Right ventricle myocardium inferior (tissue), 1 donor: Measurements from ENCODE around the gene TSSK2. TPM values are rescaled to one million over a fixed set of nuclear protein-coding genes. Genes with fewer than 3 reads are reported as not detected.
"Not testable (repeated sequence)": the region's sequence is repeated elsewhere in the genome, so short reads cannot be mapped to it uniquely, and the experiment has no call there.

Source experiments
- ATAC-seq: fragments of 200-7000 bp; cut with Tn5 transposase; one replicate; pipeline ENCODE4 v1.9.1; 2020; ENCODE audit warnings: mild to moderate bottlenecking, moderate library complexity
- DNase-seq: peaks from one replicate; pipeline ENCODE4 v3.0.0; 2021; ENCODE audit errors: missing footprints
- intact Hi-C: fragments of 100-400 bp; cut with DNase I; formaldehyde crosslinking; loops from one replicate; pipeline ENCODE4 v1.11.0; 2022
- long read RNA-seq: library from polyadenylated mRNA; unstranded; transcript quantifications from one replicate; pipeline ENCODE4 v2.0.0, GENCODE V29; 2021
- total RNA-seq: library from RNA; stranded (reverse); fragmentation: NEBNext Ultra II Directional; extraction: Animal tissue kit (Norgen Biotek cat#: 25700); gene quantifications from one replicate; pipeline ENCODE4 v1.2.1, GENCODE V29; 2021
- donor health status: DM: no; HTN: yes; CAD: no; lungs with severe emphysema.

Gene TSSK2
- not detected for total RNA-seq
- long read RNA-seq: 0 reads

DNA sequence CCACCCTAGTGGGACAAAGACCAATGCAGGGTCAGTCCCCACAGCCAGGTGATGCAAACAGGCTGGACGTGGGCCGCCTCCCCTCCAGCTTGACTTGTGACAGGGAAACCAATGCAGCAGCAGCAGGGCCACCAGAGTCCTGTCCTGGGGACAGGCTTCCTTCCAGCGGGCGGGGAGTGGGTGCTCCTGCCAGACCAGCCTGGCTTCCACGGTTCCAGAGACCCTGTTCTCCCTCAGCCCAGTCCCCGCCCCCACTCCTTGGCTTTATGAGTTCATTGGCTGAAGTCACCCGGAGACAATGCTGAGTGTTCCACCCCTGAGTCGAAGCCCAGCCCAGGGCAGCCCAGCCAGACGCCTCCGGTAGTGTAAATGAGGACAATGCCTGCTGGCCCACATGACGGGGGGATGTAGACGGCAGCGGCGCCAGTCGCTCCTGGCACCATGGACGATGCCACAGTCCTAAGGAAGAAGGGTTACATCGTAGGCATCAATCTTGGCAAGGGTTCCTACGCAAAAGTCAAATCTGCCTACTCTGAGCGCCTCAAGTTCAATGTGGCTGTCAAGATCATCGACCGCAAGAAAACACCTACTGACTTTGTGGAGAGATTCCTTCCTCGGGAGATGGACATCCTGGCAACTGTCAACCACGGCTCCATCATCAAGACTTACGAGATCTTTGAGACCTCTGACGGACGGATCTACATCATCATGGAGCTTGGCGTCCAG lies at the start of gene TSSK2:
Gene TSSK2, plus strand, starts transcription at position 350 of the 726 bp plus-strand sequence. Its CDS starts 92 bp downstream, at position 442.
- ATAC-seq (no peak), DNase-seq (peak; percentile 59)
- intact Hi-C loops: no loop called here

DNA sequence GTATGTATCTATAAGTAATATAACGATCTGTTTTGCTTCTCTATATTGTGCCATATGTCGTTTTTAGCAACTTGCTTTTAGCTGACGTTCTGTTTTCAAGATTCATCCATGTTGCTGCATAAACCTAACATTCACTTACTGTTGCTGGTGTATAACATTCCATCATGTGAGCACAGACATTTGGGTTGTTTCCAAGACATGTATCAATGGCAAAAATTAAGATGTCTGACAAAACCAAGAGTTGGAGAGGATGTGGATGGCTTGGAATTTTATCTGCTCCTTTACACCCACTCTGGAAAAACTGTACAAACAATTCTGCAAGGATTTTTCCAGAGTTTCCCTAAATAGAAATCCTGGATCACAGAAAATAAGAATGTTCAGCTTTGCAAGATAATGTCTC lies 49.8 kb upstream of the TSSK2 start:
- intact Hi-C loops: no loop called here
- DNase-seq (no peak), ATAC-seq (no peak)

DNA sequence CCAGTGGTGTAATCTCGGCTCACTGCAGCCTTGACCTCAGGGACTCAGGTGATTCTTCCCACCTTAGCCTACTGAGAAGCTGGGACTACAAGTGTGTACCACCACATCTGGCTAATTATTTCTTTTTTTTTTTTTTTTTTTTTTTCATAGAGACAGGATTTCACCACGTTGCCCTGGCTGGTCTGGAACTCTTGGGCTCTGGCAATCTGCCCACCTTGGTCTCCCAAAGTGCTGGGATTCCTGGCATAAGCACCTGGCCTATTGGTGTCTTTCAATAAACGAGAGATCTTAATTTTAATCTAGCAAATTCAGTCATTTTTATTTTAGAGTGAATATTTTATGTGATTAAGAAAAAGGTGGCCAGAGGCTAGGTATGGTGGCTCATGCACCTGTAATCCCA lies 49.0 kb upstream of the TSSK2 start:
- DNase-seq (no peak), ATAC-seq (no peak)
- intact Hi-C loops: no loop called here

DNA sequence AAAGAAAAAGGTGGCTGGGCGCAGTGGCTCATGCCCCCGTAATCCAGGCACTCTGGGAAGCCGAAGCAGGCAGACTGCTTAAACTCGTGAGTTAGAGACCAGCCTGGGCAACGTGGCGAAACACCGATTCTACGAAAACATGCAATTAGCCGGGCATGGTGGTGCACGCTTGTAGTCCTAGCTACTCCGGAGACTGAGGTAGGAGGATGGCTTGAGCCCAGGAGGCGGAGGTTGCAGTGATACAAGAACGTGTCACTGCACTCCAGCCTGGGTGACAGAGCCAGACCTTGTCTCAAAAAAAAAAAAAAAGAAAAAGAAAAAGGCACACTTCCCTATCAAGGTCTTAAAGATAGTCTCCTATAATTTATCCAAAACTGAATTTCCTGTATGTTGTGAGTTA lies 48.3 kb upstream of the TSSK2 start:
- ATAC-seq (no peak), DNase-seq (no peak)
- intact Hi-C loops: no loop called here

DNA sequence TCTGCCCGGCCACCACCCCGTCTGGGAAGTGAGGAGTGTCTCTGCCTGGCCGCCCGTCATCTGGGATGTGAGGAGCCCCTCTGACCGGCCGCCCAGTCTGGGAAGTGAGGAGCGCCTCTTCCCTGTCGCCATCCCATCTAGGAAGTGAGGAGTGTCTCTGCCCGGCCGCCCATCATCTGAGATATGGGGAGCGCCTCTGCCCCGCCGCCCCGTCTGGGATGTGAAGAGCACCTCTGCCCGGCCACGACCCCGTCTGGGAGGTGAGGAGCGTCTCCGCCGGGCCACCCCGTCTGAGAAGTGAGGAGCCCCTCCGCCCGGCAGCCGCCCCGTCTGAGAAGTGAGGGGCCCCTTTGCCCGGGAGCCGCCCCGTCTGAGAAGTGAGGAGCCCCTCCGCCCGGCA lies 47.0 kb upstream of the TSSK2 start:
- DNase-seq, intact Hi-C loops, ATAC-seq: not testable (repeated sequence)

DNA sequence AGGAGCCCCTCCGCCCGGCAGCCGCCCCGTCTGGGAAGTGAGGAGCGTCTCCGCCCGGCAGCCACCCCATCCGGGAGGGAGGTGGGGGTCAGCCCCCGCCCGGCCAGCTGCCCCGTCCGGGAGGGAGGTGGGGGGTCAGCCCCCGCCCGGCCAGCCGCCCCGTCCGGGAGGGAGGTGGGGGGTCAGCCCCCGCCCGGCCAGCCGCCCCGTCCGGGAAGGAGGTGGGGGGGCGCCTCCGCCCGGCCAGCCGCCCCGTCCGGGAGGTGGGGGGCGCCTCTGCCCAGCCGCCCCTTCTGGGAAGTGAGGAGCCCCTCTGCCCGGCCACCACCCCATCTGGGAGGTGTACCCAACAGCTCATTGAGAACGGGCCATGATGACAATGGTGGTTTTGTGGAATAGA lies 46.5 kb upstream of the TSSK2 start:
- ATAC-seq, intact Hi-C loops, DNase-seq: not testable (repeated sequence)

DNA sequence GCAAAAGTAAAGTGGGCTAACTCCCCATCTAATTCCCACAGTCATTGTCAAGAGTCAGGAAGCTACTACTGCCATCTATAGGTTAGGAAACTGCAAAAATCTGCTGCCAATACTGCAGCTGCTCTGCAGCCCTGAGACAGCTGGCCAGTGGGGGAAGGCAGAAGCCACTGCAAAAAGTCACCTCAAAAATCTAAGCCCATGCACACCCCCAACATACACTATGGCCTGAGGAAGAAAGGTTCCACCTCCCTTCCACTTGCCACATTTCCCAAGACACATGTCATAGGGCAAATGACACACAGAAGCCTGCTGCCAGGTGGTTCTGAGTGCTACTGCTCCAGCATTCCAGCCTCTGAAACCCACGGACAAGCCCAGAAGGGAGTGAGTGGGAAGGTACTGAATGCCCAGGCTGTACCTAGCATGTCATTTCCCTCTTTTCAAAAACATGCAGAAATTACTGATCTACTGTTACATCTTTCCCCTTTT lies 45.8 kb upstream of the TSSK2 start:
- intact Hi-C loops: no loop called here
- DNase-seq: no peak

DNA sequence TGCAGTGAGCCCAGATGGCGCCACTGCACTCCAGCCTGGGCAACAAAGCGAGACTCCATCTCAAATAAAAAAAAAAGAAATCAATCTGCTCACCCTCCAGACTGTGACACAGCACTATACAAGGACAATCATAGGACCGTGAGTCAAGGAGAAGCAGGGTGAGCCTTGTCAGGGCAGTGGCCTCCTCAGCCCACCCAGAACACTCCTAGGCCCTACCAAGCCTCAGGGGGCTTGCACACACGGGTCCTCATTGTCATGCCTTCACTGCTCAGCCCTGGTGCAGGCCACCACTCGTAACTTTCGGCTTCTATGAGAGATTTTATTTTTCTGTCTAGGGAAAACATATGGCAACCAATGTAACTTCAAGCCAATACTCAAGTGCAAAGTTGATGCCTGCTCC lies 44.7 kb upstream of the TSSK2 start:
- ATAC-seq (no peak), DNase-seq (no peak)
- intact Hi-C loops: no loop called here

More for the DNA sequence above, 45.8 kb upstream of the TSSK2 start:
- ATAC-seq: peak; percentile 28

DNA sequence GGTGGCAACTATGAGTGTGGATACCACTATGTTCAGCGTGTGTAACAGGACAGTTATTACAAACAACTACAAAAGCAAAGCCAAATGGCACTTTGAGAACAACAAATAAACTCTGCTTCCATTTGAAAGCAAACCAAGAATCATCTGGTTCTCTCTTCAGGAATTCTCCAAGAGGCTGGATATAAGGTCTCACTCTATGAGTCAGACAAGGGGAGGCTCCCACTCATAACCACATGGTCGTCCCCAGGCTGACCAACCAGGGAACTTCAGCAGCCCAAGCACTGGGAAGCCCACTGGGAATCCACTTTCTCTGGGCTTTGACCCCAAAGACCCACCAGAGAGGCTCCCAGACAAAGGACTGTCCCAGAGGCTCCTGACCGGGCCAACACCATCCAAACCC lies 44.2 kb upstream of the TSSK2 start:
- DNase-seq (no peak), ATAC-seq (no peak)
- intact Hi-C loops: no loop called here

DNA sequence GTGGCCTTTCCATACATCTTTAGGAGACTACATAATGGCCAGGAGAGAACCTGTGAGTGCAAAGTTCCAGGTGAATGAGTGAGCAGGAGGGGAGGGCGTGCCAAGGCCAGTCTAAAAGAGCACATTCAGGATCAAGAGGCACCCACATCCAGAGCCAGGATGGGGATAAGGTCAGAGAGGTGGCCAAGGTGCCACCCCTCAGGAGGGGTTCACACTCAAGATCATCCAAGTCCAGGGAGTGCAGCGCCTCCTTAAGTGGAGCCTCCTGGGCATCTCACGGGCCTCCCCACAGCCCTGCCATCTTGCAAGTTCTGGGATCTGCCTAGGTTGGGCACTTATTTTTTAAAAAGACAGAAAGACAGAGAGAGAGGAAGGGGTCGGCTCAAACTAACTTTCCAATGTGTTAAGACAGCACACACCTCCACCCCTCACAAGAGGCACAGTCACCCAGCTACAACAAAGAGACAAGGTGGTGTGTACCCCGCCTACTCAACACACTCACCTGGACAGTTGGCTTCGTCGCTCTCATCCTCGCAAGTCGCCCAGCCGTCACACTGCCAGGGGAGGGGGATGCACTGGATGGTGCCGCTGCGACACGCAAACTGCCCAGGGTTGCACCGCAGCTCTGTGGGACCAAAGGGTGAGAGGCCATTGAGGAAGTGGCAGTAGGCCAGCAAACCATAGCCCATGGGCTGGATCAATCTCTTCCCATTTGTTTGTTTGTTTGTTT lies 42.1 kb upstream of the TSSK2 start:
- DNase-seq (no peak), ATAC-seq (no peak)
- intact Hi-C loops: no loop called here

DNA sequence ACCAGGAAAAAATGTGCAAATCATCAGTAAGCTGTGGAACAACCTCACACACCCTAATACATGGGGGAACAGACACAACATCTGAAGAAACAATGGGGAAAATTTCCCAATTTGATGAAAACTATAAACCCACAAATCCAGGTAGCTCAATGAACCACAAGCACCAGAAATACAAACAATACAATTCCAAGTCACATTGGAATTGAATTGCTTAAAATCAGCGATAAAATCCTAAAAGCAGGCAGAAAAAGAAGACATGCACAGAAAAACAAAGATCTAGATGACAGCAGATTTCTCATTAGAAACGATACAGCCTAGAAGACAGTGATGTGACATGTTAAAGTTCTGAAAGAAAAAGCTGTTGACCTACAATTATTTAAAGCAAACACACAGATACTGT lies 40.9 kb upstream of the TSSK2 start:
- intact Hi-C loops: no loop called here

DNA sequence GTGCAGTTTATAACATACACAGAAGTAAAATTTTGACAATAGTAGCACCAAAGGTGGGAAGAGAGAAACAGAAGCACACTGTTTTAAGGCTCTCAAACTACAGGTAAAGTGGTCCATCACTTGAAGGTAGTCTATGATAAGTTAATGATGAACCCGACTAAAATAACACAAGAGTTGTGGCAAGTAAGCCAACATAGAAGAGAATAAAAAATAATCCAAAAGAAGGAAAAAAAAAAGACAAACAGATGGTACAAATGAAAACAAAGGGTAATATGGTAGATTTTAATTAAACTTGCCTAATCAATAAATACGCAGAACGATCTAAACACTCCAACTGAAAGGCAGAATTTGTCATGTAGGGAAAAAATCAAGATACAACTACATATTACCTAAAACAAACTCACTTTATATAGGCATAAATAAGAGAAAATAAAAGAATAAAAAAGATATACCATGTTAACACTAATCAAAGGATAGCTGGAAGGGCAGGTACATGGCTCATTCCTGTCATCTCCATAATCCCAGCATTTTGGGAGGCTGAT lies 40.5 kb upstream of the TSSK2 start:
- intact Hi-C loops: no loop called here
- DNase-seq (no peak), ATAC-seq (no peak)

More for the DNA sequence above, 40.9 kb upstream of the TSSK2 start:
- no peak for ATAC-seq
- DNase-seq: no peak

DNA sequence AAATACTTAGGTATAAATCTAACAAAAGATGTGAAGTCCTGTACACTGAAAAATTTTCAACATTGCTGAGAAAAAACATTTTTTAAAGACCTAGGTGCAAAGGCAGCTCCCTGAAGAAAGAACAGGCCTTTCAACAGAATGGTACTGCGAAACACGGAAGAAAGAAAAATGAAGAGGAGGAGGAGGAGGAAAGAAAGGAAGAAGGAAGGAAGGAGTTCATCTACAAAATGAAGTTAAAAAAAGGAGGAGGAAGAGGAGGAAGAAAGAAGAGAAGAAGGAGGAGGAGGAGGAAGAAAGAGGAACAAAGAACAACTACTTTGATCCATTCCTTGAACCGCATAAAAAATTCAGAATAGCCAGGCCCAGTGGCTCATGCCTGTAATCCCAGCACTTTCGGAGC lies 38.4 kb upstream of the TSSK2 start:
- intact Hi-C loops: no loop called here
- ATAC-seq (no peak), DNase-seq (no peak)

DNA sequence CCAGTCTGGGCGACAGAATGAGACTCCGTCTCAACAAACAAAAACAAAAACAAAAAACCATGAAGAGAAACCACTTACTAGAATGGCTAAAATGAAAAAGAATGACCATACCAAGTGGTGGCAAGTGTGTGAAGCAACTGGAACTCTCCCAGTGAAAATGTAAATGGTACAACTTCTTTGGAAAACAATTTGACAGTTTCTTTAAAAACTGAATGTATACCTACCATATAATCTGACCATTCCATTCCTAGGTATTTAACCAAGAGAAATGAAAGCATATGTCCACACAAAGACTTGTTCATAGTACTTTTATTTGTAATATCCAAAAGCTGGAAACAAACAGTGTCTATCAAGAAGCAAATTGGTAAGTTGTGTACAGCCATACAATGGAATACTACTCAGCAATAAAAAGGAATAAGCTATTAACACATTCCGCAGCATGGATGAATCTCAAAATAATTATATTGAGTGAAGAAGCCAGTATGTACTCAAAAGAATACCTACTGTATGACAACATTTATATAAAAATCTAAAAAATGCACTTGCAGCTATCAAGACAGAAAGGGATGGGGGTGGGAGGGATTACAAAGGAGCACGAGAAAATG lies 36.6 kb upstream of the TSSK2 start:
- intact Hi-C loops: no loop called here
- no peak for ATAC-seq
- no peak for DNase-seq

DNA sequence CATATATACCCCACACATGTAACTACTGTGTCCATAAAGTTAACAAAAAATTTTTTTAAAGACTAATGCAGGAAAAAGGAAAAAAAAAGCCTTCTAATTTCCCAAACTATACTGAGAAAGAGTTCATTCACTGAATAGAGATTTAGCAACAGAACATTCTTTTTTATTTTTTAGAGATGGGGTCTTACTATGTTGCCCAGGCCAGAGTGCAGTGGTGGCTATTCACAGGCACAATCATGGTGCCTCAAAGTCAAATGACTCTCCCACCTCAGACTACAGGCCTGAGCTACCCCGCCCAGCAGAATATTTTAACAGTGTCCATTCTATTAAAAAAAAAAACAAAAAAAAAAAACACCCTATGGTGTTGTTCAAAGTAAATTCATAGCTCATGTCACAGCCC lies 34.6 kb upstream of the TSSK2 start:
- no peak for DNase-seq
- intact Hi-C loops: no loop called here
- ATAC-seq: no peak

DNA sequence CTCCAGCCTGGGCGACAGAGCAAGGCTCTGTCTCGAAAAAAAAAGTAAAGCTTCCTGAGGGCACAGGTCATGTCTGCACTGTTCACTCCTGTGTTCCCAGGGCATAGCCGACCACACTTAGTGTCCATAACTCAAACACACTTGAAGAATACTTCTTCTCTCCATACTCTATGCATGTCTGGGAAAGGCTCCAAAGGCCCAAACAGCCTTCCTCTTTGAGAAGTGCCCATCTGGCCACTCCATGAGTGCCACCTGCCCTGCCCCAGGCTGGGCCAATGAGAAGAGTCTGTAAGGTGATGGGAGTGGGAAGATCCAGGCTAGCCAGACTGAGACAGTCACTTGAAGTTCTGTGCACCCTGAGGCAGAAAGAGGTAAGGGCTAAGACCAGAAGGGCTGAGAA lies 33.6 kb upstream of the TSSK2 start:
- intact Hi-C loops: no loop called here
- no peak for ATAC-seq
- DNase-seq: no peak

DNA sequence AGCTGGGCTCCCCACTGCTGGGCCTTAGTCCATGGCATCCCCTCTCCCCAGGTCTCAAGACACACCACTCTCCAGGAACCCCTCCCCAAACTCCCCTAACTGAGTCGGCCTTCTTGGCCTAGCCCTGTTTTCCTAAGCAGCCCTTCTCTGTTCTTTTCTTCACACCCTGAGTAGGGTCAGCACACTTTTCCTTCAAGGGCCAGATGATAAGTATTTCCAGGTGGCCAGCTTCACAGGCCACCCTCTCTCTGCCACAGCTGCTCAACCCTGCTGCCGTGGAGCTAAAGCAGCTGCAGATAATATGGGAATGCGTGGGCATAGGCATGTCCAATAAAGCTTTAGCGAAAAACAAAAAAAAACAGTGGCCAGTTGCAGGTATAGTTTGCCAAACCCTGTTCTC lies 33.0 kb upstream of the TSSK2 start:
- no peak for DNase-seq
- no peak for ATAC-seq
- intact Hi-C loops: no loop called here

DNA sequence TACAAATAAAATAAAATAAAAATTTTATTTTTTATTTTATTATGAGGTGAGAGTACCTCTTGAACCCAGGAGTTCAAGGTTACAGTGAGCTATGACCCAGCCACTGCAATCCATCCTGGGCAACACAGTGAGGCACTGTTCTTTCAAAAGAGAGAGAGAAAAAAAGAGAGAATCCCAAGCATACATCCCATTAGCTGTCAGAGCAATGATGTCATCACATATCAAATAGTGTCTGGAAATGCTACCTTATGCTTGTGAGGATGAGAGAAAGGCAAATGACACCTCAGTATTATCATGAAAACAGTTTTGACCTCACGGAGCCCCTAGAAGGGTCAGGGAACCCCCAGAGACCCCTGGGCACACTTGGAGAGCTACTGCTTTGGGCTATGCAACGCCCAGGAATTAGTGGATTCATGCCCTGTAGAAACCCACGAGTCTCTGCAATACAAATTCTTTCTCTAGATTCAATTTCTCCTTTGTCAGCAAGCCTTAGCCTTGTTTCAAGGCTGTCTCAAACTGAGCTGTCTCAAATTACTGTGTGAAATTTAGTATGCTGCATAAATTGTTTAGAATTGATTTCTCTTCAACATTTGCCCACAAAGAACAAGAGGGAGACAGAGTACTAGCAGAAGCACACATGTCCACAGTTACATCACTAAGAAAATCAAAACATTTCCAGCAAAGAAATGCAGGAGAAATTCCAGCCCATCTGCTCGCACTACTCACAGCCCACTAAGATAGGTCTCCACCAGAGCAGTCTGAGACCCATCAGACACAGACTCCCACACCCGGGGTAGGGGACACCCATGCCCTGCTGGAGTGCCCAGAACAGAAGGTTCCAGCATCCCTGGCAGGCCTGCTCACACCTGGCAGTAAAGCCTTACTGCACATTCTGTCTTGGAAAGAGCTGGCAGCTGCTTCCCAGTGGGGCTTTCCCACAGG lies 27.0 kb upstream of the TSSK2 start:
- intact Hi-C loops: no loop called here
- DNase-seq (no peak), ATAC-seq (no peak)

DNA sequence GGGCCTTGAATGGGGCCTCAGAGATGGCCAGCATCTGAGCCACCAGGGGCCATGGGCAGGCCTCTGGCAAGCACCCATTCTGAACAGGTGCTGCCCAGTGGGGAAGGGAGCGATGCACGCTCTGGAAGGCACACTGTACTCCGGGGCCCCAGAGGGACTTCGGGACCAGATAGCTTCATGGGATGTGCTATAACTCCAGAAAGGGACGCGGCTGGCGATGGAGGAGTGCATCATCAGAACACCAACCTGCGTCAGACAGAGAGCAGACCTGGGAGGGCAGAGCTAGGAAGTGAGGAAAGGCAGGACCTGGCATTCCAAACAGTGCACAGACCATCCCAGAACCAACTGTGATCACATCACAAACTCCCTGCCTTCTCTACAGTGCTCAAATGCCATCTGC lies 25.7 kb upstream of the TSSK2 start:
- no peak for ATAC-seq
- intact Hi-C loops: no loop called here
- DNase-seq: no peak
